NCI-H2171 (cell line): ENCODE data around the gene RIPK4.
A peak's percentile ranks its signal among the peaks of the same experiment; 100 is the strongest.

Experiments used
- DNase-seq: peaks from one replicate; lab custom pipeline; 2025; lab: John Stamatoyannopoulos, UW

Gene RIPK4

GRCh38 chr21:41753006-41753898 is 13.6 kb downstream of the RIPK4 start:
- DNase-seq: no peak

DNA sequence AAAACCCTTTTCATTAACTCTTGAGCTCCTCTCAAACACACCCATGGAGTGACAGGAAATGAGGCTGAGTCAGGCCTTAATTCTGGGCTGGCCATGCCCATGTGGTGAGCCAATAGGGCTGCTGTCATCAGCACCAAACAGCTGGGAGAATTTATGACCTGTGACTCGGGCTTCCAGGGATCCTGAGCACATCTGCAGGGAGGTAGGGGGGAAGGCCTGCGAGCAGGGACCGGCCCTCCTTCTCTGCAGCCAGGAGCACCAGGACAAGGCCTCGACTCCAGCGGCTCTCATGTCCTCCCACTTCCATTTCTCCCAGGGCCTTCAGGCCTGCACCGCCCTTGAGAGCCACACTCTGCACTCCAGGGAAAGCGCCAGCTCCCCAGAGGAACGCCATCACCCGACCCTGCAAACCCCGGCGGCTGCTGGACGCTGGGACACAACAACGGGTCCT is 14.6 kb downstream of the RIPK4 start:
- DNase-seq: no peak

DNA sequence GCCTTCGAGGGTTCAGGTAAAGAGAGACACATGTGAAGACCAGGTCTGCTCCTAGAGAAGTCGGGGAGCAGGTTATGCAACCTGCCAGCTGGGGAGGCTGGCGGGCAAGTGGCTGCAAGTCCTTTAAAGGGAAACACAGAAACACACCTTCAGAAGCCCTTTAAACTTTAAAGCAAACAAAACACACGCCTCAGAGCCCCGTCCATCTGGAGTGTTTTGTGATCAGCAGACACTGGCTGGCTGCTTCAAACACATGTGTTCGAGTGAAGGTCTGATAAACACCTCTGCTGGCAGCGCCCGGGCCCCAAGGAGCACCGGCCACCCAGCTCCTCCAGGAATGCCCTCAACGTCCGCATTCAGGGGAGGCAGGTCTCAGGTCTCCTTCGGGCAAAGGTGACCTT is 15.2 kb downstream of the RIPK4 start:
- peak; percentile 76 for DNase-seq

DNA sequence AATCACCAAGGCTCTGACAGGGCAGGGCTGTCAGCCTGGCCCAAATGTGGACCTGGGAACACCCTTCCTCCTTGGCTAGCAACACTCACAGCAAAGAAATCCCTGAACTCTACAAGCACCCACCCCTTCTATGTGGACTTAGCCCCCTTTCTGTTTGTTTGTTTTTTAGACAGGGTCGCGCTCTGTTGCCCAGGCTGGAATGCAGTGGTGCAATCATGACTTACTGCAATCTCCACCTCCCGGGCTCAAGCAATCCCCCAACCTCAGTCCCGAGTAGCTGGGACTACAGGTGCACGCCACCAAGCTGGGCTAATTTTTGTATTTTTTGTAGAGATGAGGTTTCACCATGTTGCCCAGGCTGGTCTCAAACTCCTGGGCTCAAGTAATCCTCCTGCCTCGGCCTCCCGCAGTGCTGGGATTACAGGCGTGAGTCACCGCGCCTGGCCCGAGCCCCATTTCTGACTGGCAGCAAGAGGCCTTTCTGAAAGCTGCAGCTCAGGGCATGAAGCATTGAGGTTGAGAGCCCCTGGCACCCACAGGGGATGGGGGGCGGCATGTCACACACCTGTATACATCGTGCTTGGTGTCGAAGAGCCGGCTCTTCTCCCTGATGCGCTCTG is 16.2 kb downstream of the RIPK4 start:
- no peak for DNase-seq

DNA sequence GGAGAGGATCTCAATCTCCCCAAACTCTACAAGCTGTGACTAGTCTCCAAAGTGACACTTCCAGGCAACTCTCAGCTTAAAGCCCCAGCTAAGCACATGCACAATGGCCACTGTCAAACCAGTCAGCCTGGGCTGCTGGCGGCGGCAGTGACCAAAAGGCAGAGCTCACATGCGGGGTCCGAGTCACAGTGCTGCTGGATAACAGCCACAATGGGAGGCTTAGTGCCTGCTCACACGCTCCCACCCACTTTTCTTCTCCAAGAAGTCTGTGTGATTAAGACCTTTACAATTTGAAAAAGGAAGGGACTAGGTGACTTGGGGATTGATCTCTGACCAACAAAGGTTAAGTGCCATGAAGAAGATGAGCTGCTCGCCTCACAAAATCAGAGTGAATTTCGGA is 16.8 kb downstream of the RIPK4 start:
- DNase-seq: no peak

- no peak for DNase-seq
Measured at GRCh38 chr21:41749286-41749685, 17.6 kb downstream of the RIPK4 start.

GRCh38 chr21:41747943-41748738 is 18.7 kb downstream of the RIPK4 start:
- no peak for DNase-seq

DNA sequence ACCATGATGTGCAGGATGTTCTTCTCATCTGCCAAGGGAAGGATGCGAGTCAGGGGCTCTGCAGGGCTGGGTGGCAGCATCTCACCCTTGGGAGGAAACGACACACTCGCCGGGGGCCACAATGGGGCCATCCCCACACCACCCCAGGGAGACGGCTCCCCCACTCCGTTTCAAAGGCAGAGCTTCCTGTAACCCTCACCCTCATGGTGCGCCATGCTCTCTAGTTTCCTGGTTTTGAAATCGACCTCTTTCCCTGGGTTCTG is 20.2 kb downstream of the RIPK4 start:
- no peak for DNase-seq

DNA sequence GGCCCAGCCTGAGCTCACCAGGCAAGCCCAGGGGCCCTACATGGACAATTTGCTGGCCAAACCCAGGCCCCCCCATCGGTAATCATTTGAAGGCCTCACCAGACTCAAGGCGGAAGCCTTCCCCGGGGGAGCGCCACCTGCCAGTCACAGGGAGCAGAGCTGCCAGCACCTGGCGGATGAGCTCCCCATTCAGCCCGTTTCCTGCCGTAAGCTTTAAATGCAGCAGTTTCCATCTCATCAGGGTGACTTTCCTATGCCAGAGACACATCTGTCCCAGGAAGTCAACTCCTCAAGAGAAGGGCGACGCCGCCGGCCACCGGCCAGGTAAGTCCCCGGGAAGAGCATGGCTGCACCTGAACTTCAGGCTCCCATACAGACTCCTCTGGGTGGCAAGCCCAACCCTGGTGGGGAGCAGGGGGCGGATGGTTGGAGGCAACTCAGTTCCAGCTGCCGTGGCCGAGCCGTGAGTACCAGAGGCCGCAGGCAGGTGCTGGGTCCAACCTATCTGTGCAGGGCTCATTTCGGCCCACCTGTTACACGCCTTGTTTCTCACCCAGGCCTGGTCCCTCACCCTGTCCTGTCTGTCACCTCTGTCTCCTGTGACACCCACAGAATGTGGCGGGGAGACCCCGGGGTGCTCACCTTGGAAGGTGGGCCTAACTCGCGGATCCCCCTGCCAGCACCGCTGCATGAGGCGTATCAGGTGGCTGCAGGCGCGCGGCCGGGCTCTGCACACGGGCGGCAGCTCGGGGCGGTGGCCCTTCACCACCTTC is 20.7 kb downstream of the RIPK4 start:
- DNase-seq: no peak

DNA sequence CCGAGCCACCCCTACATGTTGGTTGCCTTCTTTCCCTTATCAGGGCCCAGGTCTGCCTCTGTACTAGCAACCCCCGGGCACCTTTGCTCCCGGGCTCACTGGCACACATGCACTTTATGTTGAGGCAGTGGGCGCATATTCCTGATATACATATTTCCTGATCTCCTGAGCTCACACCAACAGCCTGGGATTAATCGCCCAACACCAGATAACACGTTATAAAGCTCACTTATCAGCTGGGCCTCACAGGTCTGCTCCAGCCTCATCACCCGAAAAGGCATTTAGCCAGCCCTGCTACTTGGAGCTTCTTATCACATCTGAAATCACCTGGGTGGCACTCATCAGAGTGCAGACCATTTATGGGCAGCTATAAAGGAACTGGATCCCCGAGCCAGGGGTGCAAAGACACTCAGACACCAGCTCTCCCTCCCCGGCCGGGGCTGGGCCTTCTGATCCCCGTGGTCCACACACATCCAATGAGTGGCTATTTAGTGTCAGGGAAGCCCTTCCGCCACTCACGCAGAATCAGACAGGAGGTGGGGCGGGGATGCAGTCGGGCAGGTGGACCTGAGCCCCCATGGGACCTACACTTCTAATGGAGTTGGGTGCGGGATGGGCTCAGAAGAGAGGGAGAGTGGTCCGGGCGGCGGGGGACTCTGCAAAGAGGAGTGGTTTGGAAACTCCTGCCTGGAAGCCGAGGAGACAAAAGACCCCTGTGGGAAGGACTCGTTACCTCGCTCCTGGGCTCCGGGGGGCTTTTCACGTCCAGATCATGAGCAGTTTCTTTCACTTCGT is 21.6 kb downstream of the RIPK4 start:
- no peak for DNase-seq

GRCh38 chr21:41744028-41744930 is 22.6 kb downstream of the RIPK4 start:
- no peak for DNase-seq

- DNase-seq: no peak
Measured at GRCh38 chr21:41743321-41744027, 23.4 kb downstream of the RIPK4 start.

DNA sequence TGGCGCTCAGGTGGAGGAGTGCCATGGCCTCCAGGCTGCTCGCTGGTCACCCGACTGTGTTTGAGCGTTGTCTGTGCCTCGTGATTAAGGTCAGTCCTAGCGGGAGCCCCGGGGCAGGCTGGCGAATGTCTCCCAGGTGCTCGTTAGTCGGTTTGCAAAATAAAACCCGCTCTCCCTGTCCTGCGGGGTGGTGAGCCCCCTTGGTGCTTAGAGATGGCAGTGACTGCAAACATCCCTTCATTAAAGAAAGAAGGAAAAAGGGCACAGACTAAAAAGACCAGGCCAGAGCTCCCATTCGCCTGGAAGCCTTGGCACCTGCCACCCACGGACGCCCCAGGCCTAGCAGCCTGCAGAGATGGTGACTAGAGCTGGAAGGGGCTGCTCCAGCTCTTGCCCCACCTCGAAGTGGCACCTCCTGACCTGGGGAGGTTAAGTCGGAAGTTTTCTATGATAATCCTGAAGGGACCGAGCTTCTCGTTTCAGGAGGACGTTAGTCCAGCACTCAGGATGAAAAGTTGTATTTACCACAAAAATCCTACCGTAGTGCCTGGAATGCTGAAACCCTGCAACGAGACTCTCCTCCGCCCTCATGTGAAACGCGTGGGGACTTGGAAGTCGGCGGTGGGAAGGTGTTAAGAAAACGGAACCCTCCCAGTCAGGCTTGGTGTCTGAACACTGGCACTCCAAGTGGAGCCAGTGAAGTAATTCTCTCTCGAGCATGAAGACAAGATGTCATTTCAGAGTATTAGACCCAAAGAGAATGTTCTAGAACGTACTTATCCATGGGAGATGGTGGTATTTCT is 24.6 kb downstream of the RIPK4 start:
- no peak for DNase-seq

- no peak for DNase-seq
Measured at GRCh38 chr21:41741253-41742072, 25.4 kb downstream of the RIPK4 start.

- no peak for DNase-seq
Measured at GRCh38 chr21:41740604-41741252, 26.1 kb downstream of the RIPK4 start.

GRCh38 chr21:41739936-41740335 is 26.9 kb downstream of the RIPK4 start:
- no peak for DNase-seq

DNA sequence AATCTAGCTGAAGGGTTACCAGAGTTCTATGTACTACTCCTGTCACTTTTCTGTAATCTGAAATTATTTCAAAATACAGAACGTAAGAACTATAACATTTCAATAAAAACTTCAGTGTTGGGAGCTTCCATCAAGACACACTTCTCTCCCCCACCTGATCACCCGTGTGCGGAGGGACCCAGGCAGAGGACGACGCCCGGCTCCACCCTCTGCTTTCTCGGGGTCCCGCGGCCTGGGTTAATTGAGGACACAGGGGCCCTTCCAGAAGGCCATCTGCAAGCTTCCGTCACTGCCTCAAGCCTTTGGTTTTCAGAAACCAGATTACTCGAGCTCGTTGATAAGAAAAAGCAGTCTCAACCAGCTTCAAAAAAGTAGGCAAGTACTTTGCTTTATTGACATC is 27.8 kb downstream of the RIPK4 start:
- no peak for DNase-seq
